ENCODE data around the gene CLEC9A. TPM values are rescaled to one million over a fixed set of nuclear protein-coding genes. Genes with fewer than 3 reads are reported as not detected.

CLEC9A gene
- total and polyA plus RNA-seq, 2 of the 8 experiments (the other 6 are each of a cell fraction or from before 2014, with no cell fraction given), result not detected

DNA sequence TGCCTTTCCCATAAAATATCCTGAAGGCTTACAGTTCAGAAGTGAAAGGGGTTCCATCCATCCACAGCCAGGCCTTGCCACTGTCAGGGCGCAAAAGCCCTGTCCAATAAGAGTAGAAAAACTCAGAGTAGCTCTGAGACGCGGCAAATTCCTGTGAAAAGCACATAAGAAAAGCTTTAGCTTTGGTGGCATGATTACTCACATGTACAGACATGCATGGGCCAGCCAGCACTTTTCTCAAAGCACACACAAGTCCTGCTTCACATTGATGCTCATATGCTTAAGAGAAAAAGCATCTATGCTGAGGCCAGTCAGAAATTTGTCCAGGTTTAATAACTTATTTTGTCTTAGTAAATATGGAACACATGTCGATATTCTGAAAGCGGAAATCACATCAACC, 42.8 kb downstream of the CLEC9A start (continued):
- TF ChIP-seq SP1 (IDR thresholded peaks at IDR 0.05; ENCODE audit: low read depth, low read length), result no peak

GRCh38 chr12:10075451-10075850, 45.0 kb downstream of the CLEC9A start:
- H3K79me1 ChIP-seq (ENCODE audit: low read depth, low read length), result no peaks in the 10 kb centered on the region
- H2BK5ac ChIP-seq (ENCODE audit: low read depth, low read length), result no peak overlapping the region
- no peak overlapping the region for H3K4ac ChIP-seq (replicated peaks; ENCODE audit: insufficient read length, low read depth, low read length)
- no peak overlapping the region for H2BK15ac ChIP-seq (ENCODE audit: low read length)
- DNase-seq (ENCODE audit: low read depth in 1 of 2, low spot score in 2 of 2), result no peak
- no peaks in the 10 kb centered on the region for H3K23me2 ChIP-seq (ENCODE audit: low read depth, low read length)
- no peaks in the 10 kb centered on the region for H4K20me1 ChIP-seq (replicated peaks in 1 of 2; ENCODE audit: control insufficient read depth in 1 of 2, insufficient read depth in 2 of 2, low read length in 2 of 2)
- H4K5ac ChIP-seq (ENCODE audit: insufficient read length, low read depth, low read length), result no peak overlapping the region
- H3K4me3 ChIP-seq (ENCODE audit: extremely low read depth in 1 of 4, insufficient read depth in 2 of 4, low read depth in 3 of 4, low read length in 4 of 4), result no peak overlapping the region
- ChIA-PET POLR2A (ENCODE audit: partially characterized antibody) (no interaction called here), CTCF (ENCODE audit: partially characterized antibody) (no interaction called here)
- no peak overlapping the region for H3K23ac ChIP-seq (ENCODE audit: insufficient read length)
- no peak overlapping the region for H3K4me2 ChIP-seq (ENCODE audit: insufficient read depth in 1 of 2, low read depth in 2 of 2, low read length in 2 of 2)
- TF ChIP-seq MAX (IDR thresholded peaks at IDR 0.05) (no peak), EZH2 (IDR thresholded peaks at IDR 0.05; ENCODE audit: low read depth, low read length, severe bottlenecking) (no peak), CTCF (IDR thresholded peaks at IDR 0.05; ENCODE audit: control extremely low read depth in 1 of 3, insufficient read depth in 1 of 3, low read depth in 1 of 3, low read length in 3 of 3) (no peak), SP4 (IDR thresholded peaks at IDR 0.05; ENCODE audit: low read length) (no peak)
- FAIRE-seq, result no peak
- no peak overlapping the region for H3K27ac ChIP-seq (ENCODE audit: low read depth, low read length)
- H4K8ac ChIP-seq (ENCODE audit: extremely low read depth, insufficient read depth, low read length), result no peak overlapping the region
- H4K91ac ChIP-seq (replicated peaks; ENCODE audit: insufficient read length, low read length), result no peak overlapping the region
- no peaks in the 10 kb centered on the region for H3K27me3 ChIP-seq (replicated peaks in 1 of 4; ENCODE audit: control insufficient read depth in 3 of 4, extremely low read depth in 1 of 4, insufficient read depth in 3 of 4, low read length in 3 of 4)
- H3K9ac ChIP-seq (replicated peaks in 1 of 4; ENCODE audit: extremely low read depth in 1 of 4, low read depth in 3 of 4, low read length in 3 of 4), result no peak overlapping the region
- no peak overlapping the region for H2BK120ac ChIP-seq (replicated peaks; ENCODE audit: low read depth, low read length)
- H3K18ac ChIP-seq (ENCODE audit: extremely low read depth, low read length), result no peak overlapping the region
- H2BK20ac ChIP-seq (ENCODE audit: low read length), result no peak overlapping the region
- H2BK12ac ChIP-seq (ENCODE audit: low read depth, low read length), result no peak overlapping the region
- H2AFZ ChIP-seq (ENCODE audit: low read length), result no peak overlapping the region
- H3K4me1 ChIP-seq (replicated peaks in 1 of 4; ENCODE audit: control insufficient read depth in 3 of 4, insufficient read depth in 4 of 4, low read length in 3 of 4), result no peaks in the 10 kb centered on the region
- no peak overlapping the region for H2AK5ac ChIP-seq (ENCODE audit: low read depth, low read length)
- H3K9me3 ChIP-seq (ENCODE audit: insufficient read depth in 2 of 2, low read depth in 1 of 2, low read length in 1 of 2), result no peaks in the 10 kb centered on the region
- no peaks in the 10 kb centered on the region for H3K36me3 ChIP-seq (ENCODE audit: control insufficient read depth in 2 of 4, insufficient read depth in 4 of 4, low read length in 3 of 4)
- no peaks in the 10 kb centered on the region for H3K79me2 ChIP-seq (ENCODE audit: control insufficient read depth in 1 of 2, insufficient read depth in 2 of 2, low read length in 2 of 2)
- no peak overlapping the region for H3K56ac ChIP-seq (replicated peaks; ENCODE audit: insufficient read length, low read depth, low read length)
- H3K14ac ChIP-seq (ENCODE audit: insufficient read length), result no peak overlapping the region
